ENCODE measurements around the gene FAH.

Gene FAH

GRCh38 chr15:80159811-80160569 is 7.2 kb downstream of the FAH start:
- peak; percentile 42 for DNase-seq (ENCODE audit: low spot score)
- no peak for TF ChIP-seq CTCF (IDR thresholded peaks at IDR 0.05; ENCODE audit: extremely low read depth, insufficient read depth, missing control alignments)
- in situ Hi-C loops (cut with MboI; ENCODE audit: low pct_unique_long_range_greater_than_20kb, low sequenced_read_pairs, unreplicated experiment), result loop anchor here (25.0 kb wide), 1 partner anchor 823 kb away; no protein-coding TSS in a partner anchor

DNA sequence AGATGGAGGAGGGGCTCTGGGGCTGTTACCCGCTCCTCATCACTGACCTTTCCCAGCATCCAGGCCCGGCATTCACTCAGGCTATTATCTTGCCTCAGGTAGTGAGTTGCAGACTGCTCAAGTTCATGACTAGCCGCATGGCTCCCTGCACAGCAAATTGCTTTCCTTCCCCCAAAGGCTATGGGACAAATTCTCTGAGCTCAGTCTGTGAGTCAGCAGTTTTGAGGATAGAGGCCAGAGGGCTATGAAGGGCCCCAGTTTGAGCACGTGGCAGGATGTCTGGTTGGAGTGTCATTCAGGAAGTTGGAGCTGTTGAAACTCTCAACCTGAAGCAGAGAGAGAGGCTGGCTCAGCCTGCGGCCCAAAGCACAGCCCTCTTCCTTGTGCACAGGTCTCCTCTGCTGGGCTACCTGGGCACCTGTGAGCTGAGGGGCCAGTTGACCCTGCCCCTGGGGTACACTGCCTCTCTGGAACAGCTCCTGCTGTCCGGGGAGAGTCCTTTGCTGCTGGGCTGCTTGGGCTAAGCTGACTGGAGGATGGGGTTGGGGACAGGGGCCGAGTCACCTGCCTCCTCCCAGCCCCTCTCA is 7.9 kb downstream of the FAH start:
- no peak for TF ChIP-seq CTCF (IDR thresholded peaks at IDR 0.05; ENCODE audit: extremely low read depth, insufficient read depth, missing control alignments)
- in situ Hi-C loops (cut with MboI; ENCODE audit: low pct_unique_long_range_greater_than_20kb, low sequenced_read_pairs, unreplicated experiment), result loop anchor here (25.0 kb wide), 1 partner anchor 823 kb away; no protein-coding TSS in a partner anchor
- peak; percentile 42 for DNase-seq (ENCODE audit: low spot score)

- in situ Hi-C loops (cut with MboI; ENCODE audit: low pct_unique_long_range_greater_than_20kb, low sequenced_read_pairs, unreplicated experiment), result loop anchor here (25.0 kb wide), 1 partner anchor 824 kb away; no protein-coding TSS in a partner anchor
- TF ChIP-seq CTCF (IDR thresholded peaks at IDR 0.05; ENCODE audit: extremely low read depth, insufficient read depth, missing control alignments), result no peak
- DNase-seq (ENCODE audit: low spot score), result no peak
These were observed 8.7 kb downstream of the FAH start for GRCh38 chr15:80161468-80162016.

DNA sequence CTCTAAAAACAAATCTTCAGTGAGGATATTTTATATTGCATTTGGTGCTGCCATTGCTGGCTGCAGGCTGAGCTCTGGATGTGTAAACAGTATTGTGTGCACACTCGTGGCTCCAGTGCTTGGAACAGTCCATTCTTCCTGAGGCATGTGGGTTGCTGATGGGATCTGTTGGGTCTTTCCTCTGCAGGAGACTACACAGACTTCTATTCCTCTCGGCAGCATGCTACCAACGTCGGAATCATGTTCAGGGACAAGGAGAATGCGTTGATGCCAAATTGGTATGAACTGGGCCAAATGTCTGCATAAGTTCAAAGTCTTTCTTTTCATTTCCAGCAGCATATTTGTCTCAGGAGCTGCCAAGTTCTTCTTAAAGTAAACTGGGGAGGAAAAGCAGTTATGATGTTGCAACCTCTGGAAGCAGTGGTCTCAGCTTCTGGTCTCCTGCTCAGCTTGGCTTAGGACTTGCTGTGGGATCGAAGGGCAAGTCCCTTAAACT is 9.3 kb downstream of the FAH start:
- in situ Hi-C loops (cut with MboI; ENCODE audit: low pct_unique_long_range_greater_than_20kb, low sequenced_read_pairs, unreplicated experiment), result loop anchor here (25.0 kb wide), 1 partner anchor 825 kb away; no protein-coding TSS in a partner anchor
- no peak for TF ChIP-seq CTCF (IDR thresholded peaks at IDR 0.05; ENCODE audit: extremely low read depth, insufficient read depth, missing control alignments)
- DNase-seq (ENCODE audit: low spot score), result no peak

DNA sequence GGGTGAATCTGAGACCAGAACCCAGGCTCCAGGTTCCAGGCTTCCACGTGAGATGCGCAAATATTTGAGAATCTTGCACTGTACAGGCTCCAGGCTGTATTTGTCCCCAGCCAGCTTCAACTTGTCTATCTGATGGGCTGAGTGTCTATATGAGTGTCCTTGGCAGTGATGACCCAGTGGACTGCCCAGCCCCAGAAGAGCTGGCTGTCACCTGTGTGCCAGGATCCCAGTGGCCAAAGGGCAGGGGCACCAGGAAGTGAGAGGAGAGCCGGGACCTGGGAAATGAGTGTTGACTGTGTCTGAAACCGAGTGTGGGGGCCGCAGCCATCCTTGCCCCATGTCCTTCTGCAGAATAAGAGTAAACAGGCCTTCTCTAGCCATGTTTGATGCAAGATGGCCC is 10.4 kb downstream of the FAH start:
- in situ Hi-C loops (cut with MboI; ENCODE audit: low pct_unique_long_range_greater_than_20kb, low sequenced_read_pairs, unreplicated experiment), result loop anchor here (25.0 kb wide), 1 partner anchor 826 kb away; no protein-coding TSS in a partner anchor
- no peak for TF ChIP-seq CTCF (IDR thresholded peaks at IDR 0.05; ENCODE audit: extremely low read depth, insufficient read depth, missing control alignments)
- DNase-seq (ENCODE audit: low spot score), result no peak

DNA sequence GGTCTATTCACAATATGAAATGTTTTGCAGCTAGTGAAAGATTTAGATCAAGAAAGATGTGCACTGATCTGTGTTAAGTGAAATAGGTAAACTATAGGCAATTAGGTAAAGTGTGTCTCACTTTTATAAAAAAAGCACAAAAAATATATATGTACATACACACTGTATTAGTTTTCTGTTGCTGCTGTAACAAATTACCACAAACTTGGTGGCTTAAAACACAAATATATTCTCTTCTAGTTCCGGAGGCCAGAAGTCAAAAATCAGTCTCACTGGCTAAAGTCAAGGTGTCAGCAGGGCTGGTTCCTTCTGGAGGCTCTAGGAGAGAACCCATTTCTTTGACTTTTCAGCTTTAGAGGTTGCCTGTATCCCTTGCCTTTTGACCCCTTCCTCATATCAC is 11.1 kb downstream of the FAH start:
- no peak for DNase-seq (ENCODE audit: low spot score)
- in situ Hi-C loops (cut with MboI; ENCODE audit: low pct_unique_long_range_greater_than_20kb, low sequenced_read_pairs, unreplicated experiment), result loop anchor here (25.0 kb wide), 1 partner anchor 827 kb away; no protein-coding TSS in a partner anchor
- no peak for TF ChIP-seq CTCF (IDR thresholded peaks at IDR 0.05; ENCODE audit: extremely low read depth, insufficient read depth, missing control alignments)

Data from GM13977 (cell line).